Kidney (tissue), 14 donors: ENCODE results near the gene SSH3. TPM values are rescaled to one million over a fixed set of nuclear protein-coding genes. Genes with fewer than 3 reads are reported as not detected.
A peak's percentile ranks its signal among the peaks of the same experiment; 100 is the strongest.

Source experiments
- DNase-seq, 5 donors: peaks; one replicate each; pipeline ENCODE4 v3.0.0-alpha.2; 2013 to 2020
- FAIRE-seq: peaks from 2 replicates; lab custom pipeline; 2012; peaks lifted over from hg19 to GRCh38; lab: Jason Lieb, UNC
- H3K27ac ChIP-seq, 2 donors: one replicate each; pipeline ENCODE4 v1.7.0; 2013; ENCODE audit warnings: low read depth in 2 of 2, low read length in 2 of 2, inconsistent platforms in 1 of 2
- H3K27me3 ChIP-seq: one replicate; pipeline ENCODE4 v1.7.1; 2013; ENCODE audit warnings: low read length, inconsistent platforms; ENCODE audit not compliant: control insufficient read depth, insufficient read depth
- H3K36me3 ChIP-seq, 3 donors: one replicate each; pipeline versions ENCODE4 v1.7.0 to v1.7.1; 2013; ENCODE audit warnings: low read length in 3 of 3, control low read depth in 1 of 3, inconsistent platforms in 1 of 3; ENCODE audit not compliant: insufficient read depth in 3 of 3, control insufficient read depth in 2 of 3
- H3K4me1 ChIP-seq, 3 donors: one replicate each; pipeline versions ENCODE4 v1.7.0 to v1.7.1; 2013; ENCODE audit warnings: low read length in 3 of 3, inconsistent platforms in 1 of 3, low read depth in 1 of 3; ENCODE audit not compliant: control insufficient read depth in 2 of 3, insufficient read depth in 2 of 3
- H3K4me3 ChIP-seq, 3 donors: one replicate each; pipeline versions ENCODE4 v1.7.0 to v1.8.1; 2013; ENCODE audit warnings: low read length in 3 of 3, control low read depth in 1 of 3, inconsistent platforms in 1 of 3
- H3K9ac ChIP-seq, 3 donors: one replicate each; pipeline versions ENCODE4 v1.7.0 to v1.7.1; 2013; ENCODE audit warnings: low read length in 3 of 3, control low read depth in 1 of 3, inconsistent platforms in 1 of 3
- H3K9me3 ChIP-seq, 3 donors: one replicate each; pipeline versions ENCODE4 v1.7.0 to v1.7.1; 2013; ENCODE audit warnings: low read length in 3 of 3, control low read depth in 1 of 3, inconsistent platforms in 1 of 3; ENCODE audit not compliant: control insufficient read depth in 2 of 3, insufficient read depth in 1 of 3
- CTCF ChIP-seq: IDR thresholded peaks from 3 replicates; pipeline ENCODE4 v1.5.1; 2012; ENCODE audit warnings: mild to moderate bottlenecking, moderate library complexity, borderline replicate concordance; ENCODE audit not compliant: insufficient read depth; ENCODE audit errors: extremely low read depth
- intact Hi-C: fragments of 100-400 bp; cut with DNase I; formaldehyde crosslinking; loops from one replicate; pipeline ENCODE4 v1.11.1; 2022
- polyA plus RNA-seq: library from polyadenylated mRNA; stranded (reverse); fragments of 350-450 nt; fragmentation: Illumina TruSeq; extraction: RNeasy Lipid Tissue Mini Kit (QIAGEN cat#74804); gene quantifications from one replicate; pipeline ENCODE4 v1.2.3, GENCODE V29; 2014; ENCODE audit warnings: low read depth, low replicate concordance; ENCODE audit not compliant: insufficient read depth
- total RNA-seq: library from RNA; stranded (reverse); fragmentation: NEBNext Ultra II Directional; extraction: Animal tissue kit (Norgen Biotek cat#: 25700); gene quantifications from one replicate; pipeline ENCODE4 v1.2.1, GENCODE V29; 2021
- donor health status: control.
- donor health status: control.
- donor health status: control.
- donor health status: control.
- donor health status: control.
- donor health status: DM: yes; HTN: yes; CAD: no.
- donor health status: Normal renal cell carcinoma (clear cell type).

SSH3 gene
- total and polyA plus RNA-seq, 2 donors from 2014 or later, result 25.0 to 68.9 TPM

- Histone ChIP-seq H3K36me3 (peaks cover 0 to 5% (median 0%) of the 10 kb centered on the region in 3 donors), H3K27ac (peak overlapping the region; percentile 33 to 43), H3K4me3 (no peak overlapping the region), H3K9ac (peak overlapping the region in 1 of 3 donors; percentile 25), H3K4me1 (peaks cover 5 to 84% (median 49%) of the 10 kb centered on the region in 3 donors), H3K9me3 (no peaks in the 10 kb centered on the region), H3K27me3 (no peaks in the 10 kb centered on the region)
- intact Hi-C loops, result no loop called here
- no peak for TF ChIP-seq CTCF
- FAIRE-seq (no peak), DNase-seq (peak in 2 of 5 donors; percentile 30 to 80)
These were observed 29.9 kb upstream of the SSH3 start for GRCh38 chr11:67273260-67273990.

- Histone ChIP-seq H3K4me3 (no peak overlapping the region), H3K9me3 (no peaks in the 10 kb centered on the region), H3K27me3 (no peaks in the 10 kb centered on the region), H3K27ac (peak overlapping the region; percentile 54 to 63), H3K9ac (no peak overlapping the region), H3K4me1 (peaks cover 5 to 71% (median 40%) of the 10 kb centered on the region in 3 donors), H3K36me3 (peaks cover 0 to 9% (median 0%) of the 10 kb centered on the region in 3 donors)
- intact Hi-C loops, result no loop called here
- DNase-seq (peak in 2 of 5 donors; percentile 45 to 90), FAIRE-seq (no peak)
- TF ChIP-seq CTCF, result no peak
These were observed 28.3 kb upstream of the SSH3 start for GRCh38 chr11:67274768-67275605.

DNA sequence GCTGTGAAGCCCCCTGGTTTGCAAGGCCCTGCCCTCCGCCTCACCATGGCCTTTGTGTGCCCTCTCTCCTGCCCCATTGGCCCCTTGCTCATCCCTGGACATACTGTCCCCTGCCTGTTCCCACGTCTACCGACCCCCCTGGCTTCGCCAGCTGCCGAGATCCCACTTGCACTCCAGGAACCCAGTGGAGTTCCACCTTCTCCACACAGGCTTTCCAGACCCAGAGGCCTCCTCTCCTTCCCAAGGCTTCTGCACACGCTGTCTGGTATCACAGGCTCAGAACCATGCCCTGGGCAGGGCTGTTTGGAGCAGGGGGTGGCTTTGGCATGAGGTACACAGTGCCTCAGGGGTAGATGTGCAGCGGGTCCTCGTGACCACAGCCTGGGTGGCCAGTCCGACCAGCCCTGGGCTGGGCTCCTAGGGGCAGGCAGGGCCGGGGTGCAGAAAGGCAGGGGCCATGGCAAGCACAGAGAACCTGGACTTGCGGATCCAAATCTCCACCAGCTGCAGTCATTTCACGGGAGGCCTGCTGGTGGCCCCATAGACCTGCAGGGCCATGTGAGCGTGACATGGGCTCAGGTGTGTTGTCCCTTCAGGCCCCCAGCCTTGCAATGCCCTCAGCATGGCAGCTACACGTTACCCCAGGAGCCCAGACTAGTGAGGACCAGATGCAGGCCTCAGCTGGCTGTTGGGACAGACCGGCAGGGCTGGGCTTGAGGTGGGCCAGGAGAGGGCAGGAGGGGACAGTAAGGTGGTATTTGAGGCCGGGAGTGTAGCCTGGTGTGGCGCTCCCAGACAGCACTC is 27.5 kb upstream of the SSH3 start:
- peak in 2 of 5 donors; percentile 38 to 76 for DNase-seq
- Histone ChIP-seq H3K27me3 (no peaks in the 10 kb centered on the region), H3K4me1 (peaks cover 4 to 64% (median 32%) of the 10 kb centered on the region in 3 donors), H3K9ac (no peak overlapping the region), H3K27ac (peak overlapping the region in 1 of 2 donors; percentile 42), H3K9me3 (no peaks in the 10 kb centered on the region), H3K36me3 (peaks cover 0 to 17% (median 4%) of the 10 kb centered on the region in 3 donors), H3K4me3 (no peak overlapping the region)
- FAIRE-seq, result no peak
- no peak for TF ChIP-seq CTCF
- intact Hi-C loops, result no loop called here
